Large intestine (tissue), 12 donors: Measurements from ENCODE around the gene MFNG. TPM values are rescaled to one million over a fixed set of nuclear protein-coding genes. Genes with fewer than 3 reads are reported as not detected.
A peak's percentile ranks its signal among the peaks of the same experiment; 100 is the strongest.
"Not testable (repeated sequence)": the region's sequence is repeated elsewhere in the genome, so short reads cannot be mapped to it uniquely, and the experiment has no call there.

ENCODE experiments used
- DNase-seq, 2 donors: peaks; one replicate each; pipeline versions ENCODE4 v3.0.0 to v3.0.0-alpha.2; 2013
- H3K27ac ChIP-seq: one replicate; pipeline ENCODE4 v1.5.1; 2013; ENCODE audit warnings: low read length
- H3K27me3 ChIP-seq: 2 replicates; pipeline ENCODE4 v1.6.1; 2013; ENCODE audit warnings: low read length; ENCODE audit not compliant: control insufficient read depth, insufficient read depth
- H3K36me3 ChIP-seq: 2 replicates; pipeline ENCODE4 v1.6.1; 2013; ENCODE audit warnings: low read length; ENCODE audit not compliant: control insufficient read depth, insufficient read depth
- H3K4me1 ChIP-seq: one replicate; pipeline ENCODE4 v1.6.1; 2013; ENCODE audit warnings: low read length; ENCODE audit not compliant: control insufficient read depth, insufficient read depth
- H3K4me3 ChIP-seq: one replicate; pipeline ENCODE4 v1.5.1; 2013; ENCODE audit warnings: low read length
- H3K9me3 ChIP-seq: one replicate; pipeline ENCODE4 v1.6.1; 2013; ENCODE audit warnings: mild to moderate bottlenecking, low read depth, low read length, moderate library complexity; ENCODE audit not compliant: control insufficient read depth
- WGBS: methylation state at CpG from one replicate; pipeline ENCODE4 v1.1.5; 2013; ENCODE audit warnings: low lambda C conversion rate; ENCODE audit not compliant: insufficient coverage; 5-methylcytosine and 5-hydroxymethylcytosine counted together
- long read RNA-seq, 11 donors: transcript quantifications; one replicate each; lab custom pipeline, GENCODE V29; 2026
- polyA plus RNA-seq: library from polyadenylated mRNA; unstranded; fragments of 120-200 nt; gene quantifications from one replicate; pipeline ENCODE4 v1.2.1, GENCODE V29; 2013

Gene MFNG
- 9.1 TPM for polyA plus RNA-seq
- long read RNA-seq, donor 1, result 0 reads
- long read RNA-seq, donor 2, partial matches to known transcripts, result 0 of 4 reads
- long read RNA-seq, donor 2, other reads (novel, unspliced or antisense), result 0 of 4 reads
- long read RNA-seq, donor 3, partial matches to known transcripts, result 0 of 4 reads
- long read RNA-seq, donor 3, other reads (novel, unspliced or antisense), result 0 of 4 reads
- long read RNA-seq, donor 4, result 0 reads
- long read RNA-seq, donor 5, partial matches to known transcripts, result 0 of 1 reads
- long read RNA-seq, donor 5, other reads (novel, unspliced or antisense), result 0 of 1 reads
- long read RNA-seq, donor 6, partial matches to known transcripts, result 6 of 6 reads
- long read RNA-seq, donor 6, other reads (novel, unspliced or antisense), result 0 of 6 reads
- long read RNA-seq, donor 7, partial matches to known transcripts, result 0 of 1 reads
- long read RNA-seq, donor 7, other reads (novel, unspliced or antisense), result 0 of 1 reads
- long read RNA-seq, donor 8, partial matches to known transcripts, result 8 of 11 reads
- long read RNA-seq, donor 8, other reads (novel, unspliced or antisense), result 0 of 11 reads
- long read RNA-seq, donor 9, partial matches to known transcripts, result 0 of 3 reads
- long read RNA-seq, donor 9, other reads (novel, unspliced or antisense), result 0 of 3 reads
- long read RNA-seq, donor 10, partial matches to known transcripts, result 0 of 4 reads
- long read RNA-seq, donor 10, other reads (novel, unspliced or antisense), result 0 of 4 reads
- long read RNA-seq, donor 11, partial matches to known transcripts, result 0 of 1 reads
- long read RNA-seq, donor 11, other reads (novel, unspliced or antisense), result 0 of 1 reads

- peaks cover 13% of the 10 kb centered on the region for H3K36me3 ChIP-seq
- peak within 1 kb of the TSS; percentile 23 for H3K4me3 ChIP-seq
- no peaks in the 10 kb centered on the region for H3K9me3 ChIP-seq
- WGBS, result no CpG with 5 or more reads among the region's 24 CpGs
- no peak within 1 kb of the TSS for H3K27ac ChIP-seq
- peaks cover 5% of the 10 kb centered on the region for H3K27me3 ChIP-seq
- DNase-seq, result peak in 1 of 2 donors; percentile 72
- H3K4me1 ChIP-seq, result peaks cover 21% of the 10 kb centered on the region
Observed at GRCh38 chr22:37486224-37486845, at the start of gene MFNG. MFNG (minus strand) TSS chr22:37486384; CDS start chr22:37486177, 207 bp downstream.

GRCh38 chr22:37535159-37535558, 49.0 kb upstream of the MFNG start:
- Histone ChIP-seq H3K4me3 (no peak overlapping the region), H3K9me3 (no peaks in the 10 kb centered on the region), H3K36me3 (no peaks in the 10 kb centered on the region), H3K27ac (no peak overlapping the region), H3K27me3 (no peaks in the 10 kb centered on the region), H3K4me1 (peaks cover 6% of the 10 kb centered on the region)
- WGBS, result 100% methylated on average over 3 of the region's 6 CpGs
- DNase-seq, result no peak

- WGBS, result 86% methylated on average over 1 of the region's 3 CpGs
- H3K27me3 ChIP-seq, result no peaks in the 10 kb centered on the region
- no peak overlapping the region for H3K4me3 ChIP-seq
- no peak overlapping the region for H3K27ac ChIP-seq
- no peaks in the 10 kb centered on the region for H3K9me3 ChIP-seq
- no peaks in the 10 kb centered on the region for H3K36me3 ChIP-seq
- no peak for DNase-seq
- H3K4me1 ChIP-seq, result peaks cover 6% of the 10 kb centered on the region
Observed at GRCh38 chr22:37534445-37534844, 48.3 kb upstream of the MFNG start.

- WGBS, result 13% methylated on average over 3 of the region's 9 CpGs
Observed at GRCh38 chr22:37533995-37534394, 47.8 kb upstream of the MFNG start.

GRCh38 chr22:37529652-37530345, 43.6 kb upstream of the MFNG start:
- H3K4me3 ChIP-seq, result no peak overlapping the region
- no CpG with 5 or more reads among the region's 2 CpGs for WGBS

More at GRCh38 chr22:37533995-37534394, 47.8 kb upstream of the MFNG start:
- H3K9me3 ChIP-seq, result no peaks in the 10 kb centered on the region
- peak in 1 of 2 donors; percentile 19 for DNase-seq
- peaks cover 5% of the 10 kb centered on the region for H3K4me1 ChIP-seq
- no peak overlapping the region for H3K4me3 ChIP-seq
- no peak overlapping the region for H3K27ac ChIP-seq
- no peaks in the 10 kb centered on the region for H3K36me3 ChIP-seq
- no peaks in the 10 kb centered on the region for H3K27me3 ChIP-seq

GRCh38 chr22:37527952-37528351, 41.8 kb upstream of the MFNG start:
- H3K9me3 ChIP-seq, DNase-seq, H3K27ac ChIP-seq, H3K4me3 ChIP-seq, H3K4me1 ChIP-seq, H3K27me3 ChIP-seq, H3K36me3 ChIP-seq: not testable (repeated sequence)
- WGBS, result 92% methylated on average over 2 of the region's 9 CpGs

More at GRCh38 chr22:37529652-37530345, 43.6 kb upstream of the MFNG start:
- H3K27ac ChIP-seq, result no peak overlapping the region
- no peak for DNase-seq
- no peaks in the 10 kb centered on the region for H3K27me3 ChIP-seq
- H3K36me3 ChIP-seq, result no peaks in the 10 kb centered on the region
- H3K9me3 ChIP-seq, result no peaks in the 10 kb centered on the region
- H3K4me1 ChIP-seq, result no peaks in the 10 kb centered on the region

GRCh38 chr22:37527081-37527752, 41.0 kb upstream of the MFNG start:
- not testable (repeated sequence) for H3K27me3 ChIP-seq, H3K4me3 ChIP-seq, DNase-seq, H3K27ac ChIP-seq, H3K9me3 ChIP-seq, H3K36me3 ChIP-seq
- no CpG with 5 or more reads among the region's 9 CpGs for WGBS
- H3K4me1 ChIP-seq, result peaks cover 16% of the 10 kb centered on the region

GRCh38 chr22:37526376-37526775, 40.2 kb upstream of the MFNG start:
- H3K36me3 ChIP-seq, result no peaks in the 10 kb centered on the region
- WGBS, result no CpG with 5 or more reads among the region's 12 CpGs
- no peak overlapping the region for H3K27ac ChIP-seq
- no peaks in the 10 kb centered on the region for H3K27me3 ChIP-seq
- H3K4me3 ChIP-seq, result no peak overlapping the region
- peaks cover 24% of the 10 kb centered on the region for H3K4me1 ChIP-seq
- DNase-seq, result no peak
- H3K9me3 ChIP-seq, result no peaks in the 10 kb centered on the region

GRCh38 chr22:37525746-37526350, 39.7 kb upstream of the MFNG start:
- no peak overlapping the region for H3K27ac ChIP-seq
- no CpG with 5 or more reads among the region's 7 CpGs for WGBS
- H3K4me1 ChIP-seq, result peaks cover 30% of the 10 kb centered on the region
- H3K9me3 ChIP-seq, result no peaks in the 10 kb centered on the region
- no peaks in the 10 kb centered on the region for H3K27me3 ChIP-seq
- H3K36me3 ChIP-seq, result no peaks in the 10 kb centered on the region
- DNase-seq, result no peak
- no peak overlapping the region for H3K4me3 ChIP-seq
